Jurkat, Clone E6-1 (cell line): ENCODE results near the gene SLC12A6. TPM values are rescaled to one million over a fixed set of nuclear protein-coding genes. Genes with fewer than 3 reads are reported as not detected.
"Not testable (repeated sequence)": the region's sequence is repeated elsewhere in the genome, so short reads cannot be mapped to it uniquely, and the experiment has no call there.

Source experiments
- DNase-seq: peaks from one replicate; pipeline ENCODE4 v3.0.0-alpha.2; 2011; ENCODE audit warnings: low read depth, low spot score
- H3K4me3 ChIP-seq: 2 replicates; pipeline ENCODE4 v1.5.1; 2011; ENCODE audit warnings: mild to moderate bottlenecking, low read length, control low read depth, moderate library complexity
- polyA plus RNA-seq: library from polyadenylated mRNA; unstranded; fragments of >200 nt; gene quantifications from one replicate; pipeline ENCODE4 v1.2.1, GENCODE V29; 2012; ENCODE audit warnings: missing spikeins; ENCODE audit not compliant: insufficient read length, insufficient read depth

SLC12A6 gene
- polyA plus RNA-seq: 8.3 TPM

GRCh38 chr15:34337557-34338306 lies at the start of gene SLC12A6:
Gene SLC12A6, minus strand, starts transcription at chr15:34337781. Its CDS starts 1,101 bp downstream, at chr15:34336680.
- DNase-seq: peak; percentile 54

GRCh38 chr15:34381829-34382521 lies 44.4 kb upstream of the SLC12A6 start:
- not testable (repeated sequence) for H3K4me3 ChIP-seq, DNase-seq

More at GRCh38 chr15:34337557-34338306, at the start of gene SLC12A6:
- H3K4me3 ChIP-seq: peak within 1 kb of the TSS; percentile 76

GRCh38 chr15:34380491-34380890 lies 42.9 kb upstream of the SLC12A6 start:
- not testable (repeated sequence) for DNase-seq, H3K4me3 ChIP-seq

GRCh38 chr15:34376856-34377255 lies 39.3 kb upstream of the SLC12A6 start:
- no peak overlapping the region for H3K4me3 ChIP-seq
- no peak for DNase-seq

GRCh38 chr15:34375541-34375940 lies 38.0 kb upstream of the SLC12A6 start:
- not testable (repeated sequence) for DNase-seq, H3K4me3 ChIP-seq

- no peak overlapping the region for H3K4me3 ChIP-seq
- no peak for DNase-seq
These were observed 37.2 kb upstream of the SLC12A6 start for GRCh38 chr15:34374816-34375215.

- no peak overlapping the region for H3K4me3 ChIP-seq
- no peak for DNase-seq
These were observed 36.4 kb upstream of the SLC12A6 start for GRCh38 chr15:34373951-34374350.

- no peak for DNase-seq
- H3K4me3 ChIP-seq: no peak overlapping the region
These were observed 33.1 kb upstream of the SLC12A6 start for GRCh38 chr15:34370643-34371042.

GRCh38 chr15:34370129-34370528 lies 32.5 kb upstream of the SLC12A6 start:
- no peak overlapping the region for H3K4me3 ChIP-seq

GRCh38 chr15:34367101-34368081 lies 29.8 kb upstream of the SLC12A6 start, which contains the start of gene LPCAT4:
Gene LPCAT4, minus strand, starts transcription at chr15:34367196. Its CDS starts 96 bp downstream, at chr15:34367100.
- DNase-seq: peak; percentile 81
- H3K4me3 ChIP-seq: peak within 1 kb of the TSS; percentile 82

More at GRCh38 chr15:34370129-34370528, 32.5 kb upstream of the SLC12A6 start:
- no peak for DNase-seq

- peak overlapping the region; percentile 82 for H3K4me3 ChIP-seq
- peak; percentile 34 for DNase-seq
These were observed 28.9 kb upstream of the SLC12A6 start for GRCh38 chr15:34366271-34367065.

GRCh38 chr15:34365836-34366235 lies 28.3 kb upstream of the SLC12A6 start:
- peak overlapping the region; percentile 82 for H3K4me3 ChIP-seq
- no peak for DNase-seq

- no peak overlapping the region for H3K4me3 ChIP-seq
- DNase-seq: no peak
These were observed 27.7 kb upstream of the SLC12A6 start for GRCh38 chr15:34365091-34365825.

- DNase-seq: no peak
- H3K4me3 ChIP-seq: no peak overlapping the region
These were observed 26.5 kb upstream of the SLC12A6 start for GRCh38 chr15:34364041-34364440.

GRCh38 chr15:34362047-34362773 lies 24.6 kb upstream of the SLC12A6 start:
- DNase-seq: no peak

GRCh38 chr15:34361278-34361677 lies 23.7 kb upstream of the SLC12A6 start:
- no peak for DNase-seq
- no peak overlapping the region for H3K4me3 ChIP-seq

More at GRCh38 chr15:34362047-34362773, 24.6 kb upstream of the SLC12A6 start:
- H3K4me3 ChIP-seq: no peak overlapping the region

GRCh38 chr15:34360298-34360697 lies 22.7 kb upstream of the SLC12A6 start:
- no peak overlapping the region for H3K4me3 ChIP-seq
- DNase-seq: no peak
